SK-N-MC (cell line): ENCODE data around the gene PDZD8.

Experiments
- DNase-seq: peaks from one replicate; pipeline ENCODE4 v3.0.0-alpha.2; 2011; ENCODE audit warnings: low read depth, low spot score
- H3K27ac ChIP-seq: fragments of 200-600 bp; sonication (generic); 2 replicates; pipeline ENCODE4 v1.5.1; 2016; ENCODE audit warnings: mixed run types
- H3K36me3 ChIP-seq: fragments of 200-600 bp; sonication (generic); 2 replicates; pipeline ENCODE4 v1.6.1; 2017; ENCODE audit warnings: antibody characterized with exemption, low read length, mixed read lengths; ENCODE audit not compliant: insufficient read depth
- H3K4me3 ChIP-seq: fragments of 200-600 bp; sonication (generic); 2 replicates; pipeline ENCODE4 v1.5.1; 2016
- H3K9ac ChIP-seq: fragments of 200-600 bp; sonication (generic); 2 replicates; pipeline ENCODE4 v1.8.0; 2017; ENCODE audit warnings: mixed run types, mixed read lengths; ENCODE audit not compliant: insufficient read length
- H3K9me3 ChIP-seq: fragments of 200-600 bp; sonication (generic); 2 replicates; pipeline ENCODE4 v1.6.1; 2017; ENCODE audit warnings: low read depth, mild to moderate bottlenecking, antibody characterized with exemption, low read length, moderate library complexity, mixed read lengths
- EZH2 ChIP-seq: fragments of 200-600 bp; sonication (generic); IDR thresholded peaks from one replicate; pipeline ENCODE4 v1.6.1; 2017; ENCODE audit warnings: antibody characterized with exemption
- FOXP2 ChIP-seq: optimal IDR thresholded peaks from 2 replicates; pipeline ENCODE3; 2011; ENCODE audit warnings: mild to moderate bottlenecking, moderate library complexity; ENCODE audit not compliant: insufficient read depth; ENCODE audit errors: extremely low read length, control extremely low read depth
- POLR2AphosphoS5 ChIP-seq: IDR thresholded peaks from 2 replicates; pipeline ENCODE4 v1.6.1; 2012; ENCODE audit warnings: mild to moderate bottlenecking, low read depth, low read length, borderline replicate concordance

Gene PDZD8

GRCh38 chr10:117375360-117376178 lies at the start of gene PDZD8:
Gene PDZD8 (minus strand): TSS chr10:117375440. CDS start chr10:117375227, 213 bp downstream.
- Histone ChIP-seq H3K9ac (peak within 1 kb of the TSS; percentile 70), H3K36me3 (no peaks in the 10 kb centered on the region), H3K4me3 (peak within 1 kb of the TSS; percentile 82), H3K27ac (no peak within 1 kb of the TSS), H3K9me3 (no peaks in the 10 kb centered on the region)
- no peak for TF ChIP-seq FOXP2
- peak; percentile 68; the same call in 1 of the 2 replicates for TF ChIP-seq POLR2AphosphoS5
- no peak for DNase-seq

GRCh38 chr10:117424171-117424570 lies 48.9 kb upstream of the PDZD8 start:
- Histone ChIP-seq H3K27ac (no peak overlapping the region), H3K36me3 (no peaks in the 10 kb centered on the region), H3K4me3 (no peak overlapping the region), H3K9ac (no peak overlapping the region), H3K9me3 (no peaks in the 10 kb centered on the region)
- TF ChIP-seq POLR2AphosphoS5, result no peak
- TF ChIP-seq EZH2, result no peak
- no peak for TF ChIP-seq FOXP2
- no peak for DNase-seq

- no peak for TF ChIP-seq POLR2AphosphoS5
- TF ChIP-seq EZH2, result no peak
- no peak for TF ChIP-seq FOXP2
- no peaks in the 10 kb centered on the region for H3K36me3 ChIP-seq
- no peak overlapping the region for H3K9ac ChIP-seq
- no peak for DNase-seq
- no peak overlapping the region for H3K4me3 ChIP-seq
- no peaks in the 10 kb centered on the region for H3K9me3 ChIP-seq
- no peak overlapping the region for H3K27ac ChIP-seq
These were observed 46.7 kb upstream of the PDZD8 start for GRCh38 chr10:117421985-117422384.

GRCh38 chr10:117420768-117421167 lies 45.5 kb upstream of the PDZD8 start:
- Histone ChIP-seq H3K4me3 (no peak overlapping the region), H3K9ac (no peak overlapping the region), H3K36me3 (no peaks in the 10 kb centered on the region), H3K27ac (no peak overlapping the region), H3K9me3 (no peaks in the 10 kb centered on the region)
- DNase-seq, result no peak
- TF ChIP-seq POLR2AphosphoS5, result no peak
- no peak for TF ChIP-seq FOXP2
- TF ChIP-seq EZH2, result no peak

- TF ChIP-seq POLR2AphosphoS5 (no peak), EZH2 (no peak), FOXP2 (no peak)
- H3K36me3 ChIP-seq, result no peaks in the 10 kb centered on the region
- no peak overlapping the region for H3K27ac ChIP-seq
- DNase-seq, result no peak
- H3K9ac ChIP-seq, result no peak overlapping the region
- no peak overlapping the region for H3K4me3 ChIP-seq
- no peaks in the 10 kb centered on the region for H3K9me3 ChIP-seq
These were observed 44.7 kb upstream of the PDZD8 start for GRCh38 chr10:117419921-117420320.

GRCh38 chr10:117419159-117419558 lies 43.9 kb upstream of the PDZD8 start:
- Histone ChIP-seq H3K4me3 (no peak overlapping the region), H3K9me3 (no peaks in the 10 kb centered on the region), H3K9ac (no peak overlapping the region), H3K36me3 (no peaks in the 10 kb centered on the region), H3K27ac (no peak overlapping the region)
- TF ChIP-seq POLR2AphosphoS5, result no peak
- TF ChIP-seq EZH2, result no peak
- TF ChIP-seq FOXP2, result no peak
- no peak for DNase-seq

GRCh38 chr10:117418121-117418520 lies 42.9 kb upstream of the PDZD8 start:
- Histone ChIP-seq H3K36me3 (no peaks in the 10 kb centered on the region), H3K27ac (no peak overlapping the region), H3K4me3 (no peak overlapping the region), H3K9ac (no peak overlapping the region), H3K9me3 (no peaks in the 10 kb centered on the region)
- DNase-seq, result no peak
- TF ChIP-seq POLR2AphosphoS5, result no peak
- TF ChIP-seq EZH2, result no peak
- TF ChIP-seq FOXP2, result no peak

- no peak for DNase-seq
- Histone ChIP-seq H3K9me3 (no peaks in the 10 kb centered on the region), H3K36me3 (no peaks in the 10 kb centered on the region), H3K4me3 (no peak overlapping the region), H3K9ac (no peak overlapping the region), H3K27ac (no peak overlapping the region)
- TF ChIP-seq EZH2 (no peak), FOXP2 (no peak), POLR2AphosphoS5 (no peak)
These were observed 42.0 kb upstream of the PDZD8 start for GRCh38 chr10:117417196-117417595.
